ENCODE results near the gene ZBED6.
"Not testable (repeated sequence)": the region's sequence is repeated elsewhere in the genome, so short reads cannot be mapped to it uniquely, and the experiment has no call there.

ZBED6 gene

DNA sequence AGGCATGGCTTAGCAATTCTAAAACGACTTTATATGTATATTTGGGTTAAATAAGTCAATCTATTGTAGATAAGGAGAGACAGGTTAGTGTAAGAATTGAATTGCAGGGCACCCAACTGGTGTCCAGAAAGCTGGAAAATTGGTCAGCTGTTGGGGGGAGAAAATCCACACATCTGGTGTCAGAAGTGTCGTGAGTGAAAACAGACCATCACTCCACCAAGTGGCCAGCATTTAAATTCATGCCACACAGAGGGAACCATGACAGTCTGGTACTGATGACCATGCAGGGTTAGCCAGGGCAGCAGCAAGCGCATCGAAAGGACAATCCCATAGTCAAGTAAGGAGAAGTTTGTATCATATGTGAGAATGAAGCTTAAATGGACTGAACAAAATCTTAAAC is 18.8 kb upstream of the ZBED6 start:
- no peak for DNase-seq (ENCODE audit: low read depth)
- no peak overlapping the region for H3K4me3 ChIP-seq (ENCODE audit: low read depth, low read length)

DNA sequence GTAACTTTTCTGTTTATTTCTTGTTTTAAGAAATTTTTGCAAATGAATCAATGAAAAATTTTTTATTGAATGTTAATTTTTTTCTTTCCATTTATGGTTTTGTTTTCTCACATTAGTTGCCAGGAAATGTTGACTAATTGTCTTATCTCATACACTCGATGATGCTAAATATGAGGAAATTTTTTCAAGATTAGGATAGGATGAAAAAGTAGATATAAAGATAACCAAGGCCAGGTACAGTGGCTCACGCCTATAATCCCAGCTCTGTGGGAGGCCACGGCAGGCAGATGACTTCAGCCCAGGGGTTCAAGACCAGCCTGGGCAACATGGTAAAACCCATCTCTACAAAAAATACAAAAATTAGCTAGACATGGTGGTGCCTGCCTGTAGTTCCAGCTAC is 17.8 kb upstream of the ZBED6 start:
- DNase-seq (ENCODE audit: low read depth) = no peak
- H3K4me3 ChIP-seq (ENCODE audit: low read depth, low read length) = no peak overlapping the region

DNA sequence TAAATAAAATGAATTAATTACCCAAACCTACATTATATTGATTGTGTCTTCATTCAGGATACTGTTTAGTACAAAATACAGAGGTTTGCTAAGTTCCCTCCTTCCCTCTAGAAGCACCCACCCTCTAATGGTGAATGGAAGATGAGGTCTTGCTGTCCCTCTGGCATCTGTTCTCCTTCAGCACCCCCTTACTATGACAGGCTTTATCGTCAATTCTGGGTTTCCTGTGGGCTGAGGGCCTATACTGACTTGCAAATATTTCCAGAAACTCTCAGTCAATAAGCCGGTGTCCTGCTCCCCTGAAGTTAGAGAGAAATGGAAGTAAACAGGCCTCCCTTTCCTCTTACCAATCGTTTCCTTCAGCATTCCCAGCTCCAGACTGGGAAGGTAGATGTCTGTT is 17.3 kb upstream of the ZBED6 start:
- DNase-seq (ENCODE audit: low read depth) = no peak
- no peak overlapping the region for H3K4me3 ChIP-seq (ENCODE audit: low read depth, low read length)

DNA sequence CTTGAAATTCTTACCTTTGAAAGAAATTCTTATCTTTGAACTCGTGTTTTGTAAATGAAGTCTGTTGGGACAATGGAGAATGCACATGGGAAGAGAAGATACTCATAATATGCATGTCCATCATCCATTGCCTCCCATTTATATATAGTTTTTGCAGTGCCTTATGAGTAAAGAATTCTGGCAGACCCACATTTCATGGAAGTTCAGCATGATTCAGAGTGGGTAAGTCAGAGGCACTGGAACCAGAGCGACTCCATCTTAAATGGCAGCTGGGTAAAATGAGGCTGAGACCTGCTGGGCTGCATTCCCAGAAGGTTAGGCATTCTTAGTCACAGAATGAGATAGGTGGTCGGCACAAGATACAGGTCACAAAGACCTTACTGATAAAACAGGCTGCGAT is 16.6 kb upstream of the ZBED6 start:
- DNase-seq (ENCODE audit: low read depth) = no peak

DNA sequence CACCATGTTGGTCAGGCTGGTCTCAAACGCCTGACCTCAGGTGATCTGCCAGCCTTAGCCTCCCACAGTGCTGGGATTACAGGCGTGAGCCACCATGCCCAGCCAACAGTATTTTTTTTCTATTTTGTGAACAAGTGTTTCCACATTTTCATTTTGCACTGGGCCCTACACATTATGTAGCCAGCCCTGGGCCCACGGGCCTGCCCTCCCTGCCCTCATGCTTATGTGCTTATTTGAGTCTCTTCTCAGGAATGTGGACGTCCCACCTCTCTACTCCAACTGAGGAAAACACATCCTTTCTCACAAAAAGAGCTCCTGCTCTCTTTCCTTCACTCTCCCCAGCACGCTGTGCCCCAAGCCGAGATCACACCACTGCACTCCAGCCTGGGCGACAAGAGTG is 13.5 kb upstream of the ZBED6 start:
- no peak for DNase-seq (ENCODE audit: low read depth)
- H3K4me3 ChIP-seq (ENCODE audit: low read depth, low read length) = no peak overlapping the region

More for the DNA sequence above, 16.6 kb upstream of the ZBED6 start:
- H3K4me3 ChIP-seq (ENCODE audit: low read depth, low read length) = no peak overlapping the region

DNA sequence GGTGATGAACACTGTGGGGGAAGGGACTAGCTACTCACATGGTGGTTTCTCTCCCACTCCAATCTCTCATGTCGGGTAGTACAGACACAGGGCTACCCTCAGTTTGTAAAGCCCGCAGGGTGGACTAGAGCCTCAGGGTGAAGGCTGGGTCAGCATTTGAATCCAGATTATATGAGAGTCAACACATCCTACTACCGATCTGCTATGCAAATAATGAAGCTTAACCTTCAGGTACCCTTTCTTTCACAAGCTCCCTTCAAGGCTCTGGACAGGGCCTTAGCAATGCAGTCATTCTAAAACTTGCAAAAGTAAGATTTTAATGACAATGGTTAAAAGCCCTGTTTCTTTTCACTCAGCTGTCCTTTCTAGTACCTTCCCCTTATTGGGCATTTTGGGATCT is 5.5 kb upstream of the ZBED6 start:
- H3K4me3 ChIP-seq (ENCODE audit: low read depth, low read length) = no peak overlapping the region
- no peak for DNase-seq (ENCODE audit: low read depth)

DNA sequence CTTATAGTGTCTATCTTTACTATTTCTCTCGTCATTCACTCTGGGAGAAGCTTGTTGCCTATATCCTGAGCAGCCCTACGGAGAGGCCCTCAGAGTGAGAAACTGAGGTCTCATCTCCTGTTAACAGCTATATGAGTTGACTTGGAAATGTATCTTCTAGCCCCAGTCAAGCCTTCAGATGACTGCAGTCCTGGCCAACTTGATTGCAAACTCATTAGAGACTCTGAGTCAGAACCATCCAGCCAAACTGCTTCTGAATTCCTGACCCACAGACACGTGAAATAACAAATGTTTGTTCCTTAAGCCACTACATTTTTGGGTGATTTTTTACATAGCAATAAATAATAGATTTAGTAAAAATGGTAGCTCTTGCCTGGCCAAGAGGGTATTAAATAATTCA is 3.9 kb upstream of the ZBED6 start:
- DNase-seq (ENCODE audit: low read depth) = no peak
- H3K4me3 ChIP-seq (ENCODE audit: low read depth, low read length) = no peak overlapping the region

DNA sequence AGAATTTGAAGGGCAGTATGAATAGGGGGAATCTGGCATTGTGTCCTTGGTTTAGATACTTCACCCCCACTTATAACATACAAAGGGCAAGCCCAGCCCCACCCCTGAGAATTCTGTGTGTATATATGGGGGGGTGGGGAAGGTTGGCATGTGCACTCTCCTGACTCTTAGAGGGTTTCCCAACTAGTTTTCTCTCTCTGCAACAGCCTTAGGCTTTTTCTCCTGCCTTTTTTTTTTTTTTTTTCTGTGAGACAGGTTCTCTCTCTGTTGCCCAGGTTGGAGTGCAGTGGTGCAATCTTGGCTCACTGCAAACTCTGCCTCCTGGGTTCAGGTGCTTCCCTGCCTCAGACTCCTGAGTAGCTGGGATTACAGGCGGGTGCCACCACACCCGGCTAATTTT is 2.9 kb upstream of the ZBED6 start:
- no peak for DNase-seq (ENCODE audit: low read depth)
- H3K4me3 ChIP-seq (ENCODE audit: low read depth, low read length) = no peak overlapping the region

DNA sequence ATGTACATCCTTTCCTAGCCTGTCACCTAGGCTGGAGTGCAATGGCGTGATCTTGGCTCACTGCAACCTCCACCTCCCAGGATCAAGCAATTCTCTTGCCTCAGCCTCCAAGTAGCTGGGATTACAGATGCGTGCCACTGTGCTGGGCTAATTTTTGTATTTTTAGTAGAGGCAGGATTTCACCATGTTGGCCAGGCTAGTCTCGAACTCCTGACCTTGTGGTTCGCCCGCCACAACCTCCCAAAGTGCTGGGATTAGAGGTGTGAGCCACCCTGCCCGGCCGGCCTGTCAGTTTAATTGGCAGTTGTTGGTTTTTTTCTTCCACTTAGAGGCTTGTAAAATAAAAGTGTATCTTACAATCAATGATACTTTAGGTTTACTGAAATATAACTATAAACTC is 1.9 kb upstream of the ZBED6 start:
- H3K4me3 ChIP-seq (ENCODE audit: low read depth, low read length); DNase-seq (ENCODE audit: low read depth): not testable (repeated sequence)

DNA sequence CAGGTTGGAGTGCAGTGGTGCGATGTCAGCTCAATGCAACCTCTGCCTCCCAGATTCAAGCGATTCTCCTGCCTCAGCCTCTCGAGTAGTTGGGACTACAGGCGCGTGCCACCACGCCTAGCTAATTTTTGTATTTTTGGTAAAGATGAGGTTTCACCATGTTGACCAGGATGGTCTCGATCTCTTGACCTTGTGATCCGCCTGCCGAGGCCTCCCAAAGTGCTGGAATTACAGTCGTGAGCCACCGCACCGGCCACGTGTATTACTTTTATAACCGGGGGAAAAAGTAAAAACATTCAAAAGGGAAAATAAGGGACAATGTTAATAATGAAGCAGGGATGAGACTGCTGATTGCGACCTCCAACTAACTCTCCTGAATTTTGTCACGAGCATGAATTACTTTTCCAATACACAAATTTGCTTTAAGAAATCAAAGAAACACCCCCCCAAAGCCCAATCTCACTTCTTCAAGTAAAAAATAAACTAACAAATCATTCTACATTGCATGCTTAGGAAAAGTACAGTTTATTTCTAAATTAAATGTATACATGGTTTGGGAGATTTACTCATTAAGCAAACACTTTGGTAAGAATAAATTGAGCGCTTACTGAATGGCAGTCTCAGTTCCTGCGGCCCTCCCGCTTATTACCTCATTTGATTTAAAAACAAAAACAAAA is 521 bp upstream of the ZBED6 start:
- peak overlapping the region; percentile 62 for H3K4me3 ChIP-seq (ENCODE audit: low read depth, low read length)
- no peak for DNase-seq (ENCODE audit: low read depth)

DNA sequence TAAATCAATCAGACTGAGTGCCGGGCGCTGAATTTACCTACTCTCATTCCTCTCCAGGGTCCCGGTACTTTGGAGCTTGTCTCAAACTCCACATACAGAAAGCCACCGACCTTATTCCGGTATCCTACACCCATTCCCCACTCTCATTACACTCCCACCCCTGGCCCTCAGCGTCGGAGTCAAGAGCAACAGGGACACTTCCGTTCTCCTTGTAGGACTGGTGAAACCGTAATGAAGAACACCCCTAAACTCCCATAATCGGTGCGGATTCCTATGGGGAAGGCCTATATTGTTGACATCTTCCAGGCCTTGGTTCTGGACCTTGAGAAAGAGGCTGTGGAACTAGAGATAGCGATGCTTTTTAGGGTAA is 798 bp downstream of the ZBED6 start:
- peak overlapping the region; percentile 62 for H3K4me3 ChIP-seq (ENCODE audit: low read depth, low read length)
- DNase-seq (ENCODE audit: low read depth) = no peak

DNA sequence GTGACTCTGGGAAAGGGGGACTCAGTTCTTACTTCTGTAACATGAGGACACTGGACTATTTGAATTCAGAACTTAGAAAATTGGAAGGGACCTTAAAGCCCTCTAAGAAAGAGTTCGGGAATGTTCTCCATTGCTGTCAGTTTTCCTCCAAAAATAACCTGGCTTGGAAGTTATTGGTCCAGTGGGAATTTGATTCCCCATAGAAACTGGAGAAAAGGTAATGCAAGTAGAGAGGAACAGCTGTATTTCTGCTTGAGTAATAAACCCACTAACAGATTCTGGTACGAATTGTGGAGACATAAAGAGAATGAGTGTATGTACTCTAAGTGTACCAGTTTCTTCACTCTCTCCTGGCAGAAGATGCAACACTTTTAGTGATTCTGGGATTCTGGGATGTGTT is 1.8 kb downstream of the ZBED6 start:
- DNase-seq (ENCODE audit: low read depth) = peak; percentile 19
- H3K4me3 ChIP-seq (ENCODE audit: low read depth, low read length) = peak overlapping the region; percentile 62

DNA sequence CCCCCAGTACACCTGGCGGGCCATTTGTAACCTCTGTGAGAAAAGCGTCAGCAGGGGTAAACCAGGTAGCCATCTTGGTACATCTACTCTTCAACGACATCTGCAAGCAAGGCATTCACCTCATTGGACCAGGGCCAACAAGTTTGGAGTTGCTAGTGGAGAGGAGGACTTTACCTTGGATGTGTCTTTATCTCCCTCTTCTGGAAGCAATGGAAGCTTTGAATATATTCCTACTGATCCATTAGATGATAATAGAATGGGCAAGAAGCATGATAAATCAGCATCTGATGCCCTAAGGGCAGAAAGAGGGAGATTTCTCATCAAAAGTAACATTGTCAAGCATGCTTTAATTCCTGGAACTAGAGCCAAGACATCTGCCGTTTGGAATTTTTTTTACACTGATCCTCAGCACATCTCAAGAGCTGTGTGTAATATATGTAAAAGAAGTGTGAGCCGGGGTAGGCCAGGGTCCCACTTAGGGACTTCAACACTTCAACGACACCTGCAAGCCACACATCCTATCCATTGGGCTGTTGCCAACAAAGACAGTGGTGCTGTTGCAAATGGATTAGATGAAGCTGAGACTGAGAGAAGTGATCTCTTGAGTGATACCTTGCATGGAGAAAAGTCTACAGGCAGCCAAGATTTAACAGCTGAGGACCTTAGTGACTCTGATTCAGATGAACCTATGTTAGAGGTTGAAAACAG is 2.7 kb downstream of the ZBED6 start:
- H3K4me3 ChIP-seq (ENCODE audit: low read depth, low read length) = no peak overlapping the region
- DNase-seq (ENCODE audit: low read depth) = no peak

DNA sequence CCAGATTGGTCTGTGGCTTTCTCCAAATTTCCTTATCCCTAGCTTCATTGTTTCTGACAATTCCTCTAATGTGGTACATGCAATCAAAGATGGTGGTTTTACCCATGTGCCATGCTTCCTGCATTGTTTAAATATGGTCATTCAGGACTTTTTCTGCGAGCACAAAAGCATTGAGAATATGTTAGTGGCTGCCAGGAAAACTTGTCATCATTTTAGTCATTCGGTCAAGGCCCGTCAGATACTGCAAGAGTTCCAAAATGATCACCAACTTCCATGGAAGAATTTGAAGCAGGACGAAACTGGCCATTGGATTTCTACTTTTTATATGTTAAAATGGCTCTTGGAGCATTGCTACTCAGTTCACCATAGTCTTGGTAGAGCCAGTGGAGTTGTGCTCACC is 3.7 kb downstream of the ZBED6 start:
- no peak overlapping the region for H3K4me3 ChIP-seq (ENCODE audit: low read depth, low read length)
- DNase-seq (ENCODE audit: low read depth) = no peak

DNA sequence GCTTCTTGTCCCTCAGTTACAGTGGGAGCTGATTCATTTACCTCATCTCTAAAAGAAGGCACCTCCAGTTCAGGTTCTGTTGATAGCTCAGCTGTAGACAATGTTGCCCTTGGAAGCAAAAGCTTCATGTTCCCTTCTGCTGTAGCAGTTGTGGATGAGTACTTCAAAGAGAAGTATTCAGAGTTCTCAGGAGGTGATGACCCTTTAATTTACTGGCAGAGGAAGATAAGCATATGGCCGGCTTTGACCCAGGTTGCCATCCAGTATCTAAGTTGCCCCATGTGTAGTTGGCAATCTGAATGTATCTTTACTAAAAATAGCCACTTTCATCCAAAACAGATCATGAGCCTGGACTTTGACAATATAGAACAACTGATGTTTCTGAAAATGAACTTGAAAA is 4.5 kb downstream of the ZBED6 start:
- no peak overlapping the region for H3K4me3 ChIP-seq (ENCODE audit: low read depth, low read length)
- no peak for DNase-seq (ENCODE audit: low read depth)

DNA sequence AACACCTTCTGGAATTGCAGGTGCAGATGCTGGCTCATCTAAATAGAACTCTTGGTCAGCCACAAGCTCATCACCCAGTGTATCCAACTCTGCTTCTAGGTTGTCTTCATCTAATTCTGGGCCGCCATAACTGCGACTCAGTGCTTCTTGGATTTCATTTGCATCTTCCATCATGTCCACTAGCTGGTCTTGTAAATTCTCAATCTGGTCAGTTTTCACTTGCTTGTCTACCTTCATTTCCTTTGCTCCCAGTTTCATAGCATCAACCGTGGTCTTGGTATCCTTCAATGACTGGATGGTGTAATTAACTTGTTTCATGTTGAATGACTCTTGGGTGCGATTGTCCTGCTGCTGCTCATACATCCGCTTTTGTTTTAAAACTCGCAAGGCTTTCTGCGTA is 10.3 kb downstream of the ZBED6 start:
- H3K4me3 ChIP-seq (ENCODE audit: low read depth, low read length) = no peak overlapping the region
- no peak for DNase-seq (ENCODE audit: low read depth)

DNA sequence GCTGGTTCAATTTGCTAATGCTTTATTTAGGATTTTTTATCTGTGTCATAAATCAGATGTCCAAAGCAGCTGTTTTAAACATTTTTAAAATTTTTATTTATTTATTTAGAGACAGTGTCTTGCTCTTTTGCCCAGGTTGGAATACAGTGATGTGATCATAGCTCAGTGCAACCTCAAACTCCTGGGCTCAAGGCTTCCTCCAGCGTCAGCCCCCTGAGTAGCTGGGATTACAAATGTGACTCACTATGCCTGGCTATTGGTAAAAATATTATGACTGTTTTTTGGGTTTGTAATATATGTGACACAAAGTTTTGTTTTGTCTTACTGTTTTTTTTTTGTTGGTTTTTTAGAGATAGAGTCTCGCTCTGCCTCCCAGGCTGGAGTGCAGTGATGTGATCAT is 11.8 kb downstream of the ZBED6 start:
- DNase-seq (ENCODE audit: low read depth) = no peak
- H3K4me3 ChIP-seq (ENCODE audit: low read depth, low read length) = no peak overlapping the region

DNA sequence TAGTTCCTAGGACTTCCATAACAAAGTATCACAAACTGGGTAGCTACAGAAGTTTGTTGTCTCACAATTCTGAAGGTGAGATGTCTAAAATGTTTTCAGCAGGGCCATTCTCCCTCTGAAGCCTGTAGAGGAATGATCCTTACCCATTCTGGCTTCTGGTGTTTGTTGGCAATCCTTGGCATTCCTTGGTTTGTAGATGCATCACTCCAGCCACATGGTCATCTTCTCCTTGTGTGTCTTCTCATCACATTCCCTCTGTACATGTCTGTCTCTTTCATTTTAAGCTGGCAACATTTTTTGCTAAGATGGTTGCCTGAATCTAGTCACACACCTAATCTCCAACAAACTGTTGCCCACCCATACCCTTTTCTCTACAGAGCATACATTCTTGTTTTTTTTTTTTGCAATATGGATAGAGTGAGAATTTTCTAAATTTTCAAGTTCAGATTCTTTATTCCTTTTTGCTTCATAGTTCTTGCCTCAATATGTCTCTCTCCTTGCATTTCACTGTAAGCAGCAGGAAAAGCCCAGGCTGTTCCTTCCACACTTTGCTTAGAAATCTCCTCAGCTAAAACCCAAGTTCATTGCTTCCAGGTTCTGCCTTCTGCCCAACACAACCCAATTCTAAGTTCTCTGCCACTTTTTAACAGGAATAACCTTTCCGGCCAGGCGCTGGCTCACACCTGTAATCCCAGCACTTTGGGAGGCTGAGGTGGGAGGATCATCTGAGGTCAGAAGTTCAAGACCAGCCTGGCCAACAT is 18.3 kb downstream of the ZBED6 start:
- no peak for DNase-seq (ENCODE audit: low read depth)

DNA sequence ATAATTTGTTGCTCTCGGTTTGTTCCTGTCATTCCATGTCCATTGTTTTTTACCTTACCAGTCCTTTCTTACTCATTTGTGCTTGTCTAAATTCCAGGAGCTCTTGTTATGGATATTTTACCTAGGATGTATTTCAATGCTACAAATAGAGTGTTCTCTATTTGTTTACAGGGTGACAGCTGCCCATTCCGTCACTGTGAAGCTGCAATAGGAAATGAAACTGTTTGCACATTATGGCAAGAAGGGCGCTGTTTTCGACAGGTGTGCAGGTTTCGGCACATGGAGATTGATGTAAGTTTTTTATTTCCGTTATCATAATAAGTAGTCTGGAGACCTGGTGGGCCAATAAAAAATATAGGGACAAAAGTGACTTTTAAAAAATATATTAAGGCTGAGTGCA is 23.0 kb downstream of the ZBED6 start:
- H3K4me3 ChIP-seq (ENCODE audit: low read depth, low read length) = no peak overlapping the region
- DNase-seq (ENCODE audit: low read depth) = no peak

More for the DNA sequence above, 18.3 kb downstream of the ZBED6 start:
- H3K4me3 ChIP-seq (ENCODE audit: low read depth, low read length) = no peak overlapping the region

DNA sequence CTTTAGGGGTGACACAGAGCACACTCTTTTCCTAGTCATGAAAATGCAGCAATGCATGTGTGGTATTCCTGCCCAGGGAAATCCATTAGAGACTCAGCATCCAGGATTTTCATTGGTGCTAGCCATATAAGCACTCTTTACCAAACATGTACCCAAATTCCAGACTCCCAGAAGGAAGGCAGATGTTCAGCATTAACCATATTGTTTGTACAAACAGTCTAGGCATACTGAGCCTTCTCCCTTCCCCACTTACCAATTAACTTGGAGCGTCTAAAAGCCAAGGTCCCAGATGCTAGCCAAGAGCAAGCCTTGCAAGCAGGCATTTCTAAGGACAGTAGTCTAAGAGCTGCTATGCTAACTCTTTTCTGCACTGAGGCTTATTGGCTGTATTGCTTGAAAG is 27.9 kb downstream of the ZBED6 start:
- no peak for DNase-seq (ENCODE audit: low read depth)
- no peak overlapping the region for H3K4me3 ChIP-seq (ENCODE audit: low read depth, low read length)

DNA sequence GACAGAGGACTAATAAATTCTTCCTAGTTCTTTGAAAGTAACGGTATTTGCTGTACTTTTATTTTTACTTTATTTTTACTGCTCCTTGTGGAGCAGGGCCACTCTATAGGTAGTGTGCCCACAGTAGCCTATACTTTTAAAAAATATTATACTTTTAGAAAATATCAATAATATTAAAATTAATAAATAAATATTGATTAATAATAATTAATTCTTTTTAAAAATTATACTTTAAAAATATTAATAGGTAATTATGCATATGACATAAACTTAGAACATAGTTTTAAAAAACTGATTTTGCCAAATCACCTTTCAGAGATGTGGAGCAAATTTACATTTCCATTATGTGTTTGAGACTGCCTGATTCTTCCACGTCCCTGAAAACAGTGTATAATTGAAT is 30.8 kb downstream of the ZBED6 start:
- no peak for DNase-seq (ENCODE audit: low read depth)
- H3K4me3 ChIP-seq (ENCODE audit: low read depth, low read length) = no peak overlapping the region

Data from skeletal muscle cell (primary cell).